Ishikawa (cell line): ENCODE data around the gene LDHD.

Source experiments
- CEBPB ChIP-seq: IDR thresholded peaks from 2 replicates; pipeline ENCODE4 v1.6.1; 2012
- CREB1 ChIP-seq: IDR thresholded peaks from 2 replicates; pipeline ENCODE4 v1.6.1; 2012; ENCODE audit warnings: low read depth
- EGR1 ChIP-seq: IDR thresholded peaks from 2 replicates; pipeline ENCODE4 v1.6.1; 2012
- EP300 ChIP-seq: IDR thresholded peaks from 2 replicates; pipeline ENCODE4 v1.6.1; 2012; ENCODE audit warnings: borderline replicate concordance
- FOXM1 ChIP-seq: IDR thresholded peaks from 2 replicates; pipeline ENCODE4 v1.6.1; 2012; ENCODE audit warnings: low read depth, borderline replicate concordance
- MAX ChIP-seq: IDR thresholded peaks from 2 replicates; pipeline ENCODE4 v1.6.1; 2012
- NFIC ChIP-seq: IDR thresholded peaks from 2 replicates; pipeline ENCODE4 v1.6.1; 2012
- RAD21 ChIP-seq: IDR thresholded peaks from 2 replicates; pipeline ENCODE4 v1.6.1; 2012; ENCODE audit warnings: low read depth
- REST ChIP-seq: IDR thresholded peaks from 2 replicates; pipeline ENCODE4 v1.6.1; 2012; ENCODE audit warnings: low read depth, mild to moderate bottlenecking
- TAF1 ChIP-seq: IDR thresholded peaks from 2 replicates; pipeline ENCODE4 v1.6.1; 2012; ENCODE audit warnings: low read depth, mild to moderate bottlenecking
- TCF12 ChIP-seq: IDR thresholded peaks from 2 replicates; pipeline ENCODE4 v1.6.1; 2012; ENCODE audit warnings: low read depth
- TEAD4 ChIP-seq: IDR thresholded peaks from 2 replicates; pipeline ENCODE4 v1.6.1; 2012
- USF1 ChIP-seq: IDR thresholded peaks from 2 replicates; pipeline ENCODE4 v1.6.1; 2012
- YY1 ChIP-seq: IDR thresholded peaks from 2 replicates; pipeline ENCODE4 v1.6.1; 2012; ENCODE audit warnings: low read depth
- ZBTB7A ChIP-seq: IDR thresholded peaks from 2 replicates; pipeline ENCODE4 v1.6.1; 2012; ENCODE audit warnings: low read depth

LDHD gene

GRCh38 chr16:75110637-75111513 lies 5.7 kb downstream of the LDHD start:
- TF ChIP-seq FOXM1 (no peak), NFIC (0 out of 2 replicates have a peak, but pooled peaks have one; percentile 11), YY1 (no peak), REST (no peak), EGR1 (peak; percentile 29; the same call in 1 of the 2 replicates), CREB1 (no peak), CEBPB (no peak), TCF12 (no peak), EP300 (no peak), MAX (peak; percentile 88), TEAD4 (peak; percentile 16; the same call in 1 of the 2 replicates), TAF1 (no peak), ZBTB7A (0 out of 2 replicates have a peak, but pooled peaks have one; percentile 31), RAD21 (peak; percentile 95), USF1 (no peak)

- TF ChIP-seq FOXM1 (peak; percentile 43; the same call in 1 of the 2 replicates), TEAD4 (peak; percentile 11; the same call in 1 of the 2 replicates), MAX (no peak; the same call in 1 of the 2 replicates), TCF12 (peak; percentile 16; the same call in 1 of the 2 replicates), TAF1 (no peak), EP300 (peak; percentile 70), RAD21 (peak; percentile 41; the same call in 1 of the 2 replicates), EGR1 (peak; percentile 26; the same call in 1 of the 2 replicates), CREB1 (no peak), YY1 (0 out of 2 replicates have a peak, but pooled peaks have one; percentile 16), ZBTB7A (peak; percentile 52; the same call in 1 of the 2 replicates), USF1 (0 out of 2 replicates have a peak, but pooled peaks have one; percentile 7), CEBPB (no peak), NFIC (peak; percentile 62), REST (no peak)
Measured at GRCh38 chr16:75109732-75110243, 6.8 kb downstream of the LDHD start.

GRCh38 chr16:75108792-75109731 lies 7.5 kb downstream of the LDHD start:
- TF ChIP-seq EP300 (peak; percentile 98), CREB1 (no peak), YY1 (no peak), EGR1 (0 out of 2 replicates have a peak, but pooled peaks have one; percentile 47), ZBTB7A (peak; percentile 1; the same call in 1 of the 2 replicates), CEBPB (0 out of 2 replicates have a peak, but pooled peaks have one; percentile 20), TAF1 (no peak; the same call in 1 of the 2 replicates), NFIC (peak; percentile 100), FOXM1 (peak; percentile 91), USF1 (0 out of 2 replicates have a peak, but pooled peaks have one; percentile 42), MAX (peak; percentile 87), TEAD4 (peak; percentile 89), TCF12 (peak; percentile 98), REST (no peak), RAD21 (0 out of 2 replicates have a peak, but pooled peaks have one; percentile 38)
